Uterus (tissue), 4 donors: ENCODE measurements around the gene USP6. TPM values are rescaled to one million over a fixed set of nuclear protein-coding genes. Genes with fewer than 3 reads are reported as not detected.

Experiments
- DNase-seq, 2 donors: peaks; one replicate each; pipeline ENCODE4 v3.0.0-alpha.2; 2019 to 2020
- H3K27ac ChIP-seq, 2 donors: fragments of 200-600 bp; sonication (generic); 1 replicate in 1 of 2; 2 replicates in 1 of 2; pipeline ENCODE4 v1.5.1; 2016 to 2018
- H3K27me3 ChIP-seq, 2 donors: fragments of 200-600 bp; sonication (generic); one replicate each; pipeline ENCODE4 v1.5.1; 2018 to 2019; ENCODE audit warnings: control low read depth in 1 of 2
- H3K36me3 ChIP-seq, 2 donors: fragments of 200-600 bp; sonication (generic); one replicate each; pipeline ENCODE4 v1.5.1; 2019; ENCODE audit warnings: control low read depth in 1 of 2
- H3K4me1 ChIP-seq, 2 donors: fragments of 200-600 bp; sonication (generic); one replicate each; pipeline ENCODE4 v1.5.1; 2018 to 2019; ENCODE audit warnings: control low read depth in 1 of 2
- H3K4me3 ChIP-seq, 2 donors: fragments of 200-600 bp; sonication (generic); 1 replicate in 1 of 2; 2 replicates in 1 of 2; pipeline ENCODE4 v1.5.1; 2018 to 2019; ENCODE audit warnings: mild to moderate bottlenecking in 1 of 2
- H3K9me3 ChIP-seq, 2 donors: fragments of 200-600 bp; sonication (generic); one replicate each; pipeline ENCODE4 v1.5.1; 2019; ENCODE audit warnings: control low read depth in 1 of 2
- POLR2A ChIP-seq, 2 donors: fragments of 450-650 bp; IDR thresholded peaks; one replicate each; pipeline ENCODE4 v1.6.1; 2016; ENCODE audit warnings: antibody characterized with exemption in 2 of 2, mild to moderate bottlenecking in 1 of 2, moderate library complexity in 1 of 2
- intact Hi-C: fragments of 100-400 bp; cut with DNase I; formaldehyde crosslinking; loops from one replicate; pipeline ENCODE4 v1.15.1; 2023; ENCODE audit warnings: low total_unique reads
- total RNA-seq, 4 donors: library from RNA; depleted of rRNA in 3 of 4; stranded (reverse); fragments of >200 nt in 3 of 4; gene quantifications; one replicate each; pipeline versions ENCODE4 v1.1.0 to v1.2.4, GENCODE V29; 2014 to 2023
- TF ChIP-seq, protein P1 (sequence below), 4 experiments: fragments of 200-600 bp in 2 of 4; fragments of 450-650 bp in 2 of 4; sonication (generic) in 2 of 4; IDR thresholded peaks; one replicate each; pipeline ENCODE4 v1.5.1; 2016 to 2019; ENCODE audit warnings: antibody characterized with exemption in 4 of 4, mild to moderate bottlenecking in 2 of 4, moderate library complexity in 1 of 4
- donor health status: DM: yes; HTN: yes; CAD: no.

USP6 gene
- total RNA-seq, 4 donors from 2014 or later = 0.21 to 2.6 (median 0.97) TPM; not detected in 1

DNA sequence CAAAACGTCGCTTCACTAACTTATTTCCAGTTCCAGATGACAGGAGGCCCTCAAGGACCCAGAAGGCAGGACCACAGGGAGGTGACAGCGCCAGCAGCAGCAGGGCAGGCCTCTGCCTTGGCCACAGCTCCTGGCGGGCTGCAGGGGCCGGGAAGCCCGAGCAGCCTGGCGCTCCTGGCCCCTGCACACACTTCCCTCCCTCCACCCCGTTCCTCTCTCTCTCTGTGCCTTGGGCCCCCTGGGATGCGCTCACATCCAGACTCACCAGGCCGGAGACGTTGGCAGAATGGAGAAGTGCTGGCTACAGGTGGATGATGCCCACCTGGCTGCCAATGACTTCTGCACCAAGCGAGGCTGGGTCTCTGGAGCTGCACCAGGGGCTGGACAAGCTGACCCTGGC, 63.2 kb downstream of the USP6 start:
- Histone ChIP-seq H3K4me3 (no peak overlapping the region), H3K27me3 (no peaks in the 10 kb centered on the region), H3K4me1 (no peaks in the 10 kb centered on the region), H3K27ac (no peak overlapping the region), H3K9me3 (peaks cover 4 to 76% of the 10 kb centered on the region in 2 donors), H3K36me3 (no peaks in the 10 kb centered on the region)
- DNase-seq = no peak
- TF ChIP-seq, protein P1, sequence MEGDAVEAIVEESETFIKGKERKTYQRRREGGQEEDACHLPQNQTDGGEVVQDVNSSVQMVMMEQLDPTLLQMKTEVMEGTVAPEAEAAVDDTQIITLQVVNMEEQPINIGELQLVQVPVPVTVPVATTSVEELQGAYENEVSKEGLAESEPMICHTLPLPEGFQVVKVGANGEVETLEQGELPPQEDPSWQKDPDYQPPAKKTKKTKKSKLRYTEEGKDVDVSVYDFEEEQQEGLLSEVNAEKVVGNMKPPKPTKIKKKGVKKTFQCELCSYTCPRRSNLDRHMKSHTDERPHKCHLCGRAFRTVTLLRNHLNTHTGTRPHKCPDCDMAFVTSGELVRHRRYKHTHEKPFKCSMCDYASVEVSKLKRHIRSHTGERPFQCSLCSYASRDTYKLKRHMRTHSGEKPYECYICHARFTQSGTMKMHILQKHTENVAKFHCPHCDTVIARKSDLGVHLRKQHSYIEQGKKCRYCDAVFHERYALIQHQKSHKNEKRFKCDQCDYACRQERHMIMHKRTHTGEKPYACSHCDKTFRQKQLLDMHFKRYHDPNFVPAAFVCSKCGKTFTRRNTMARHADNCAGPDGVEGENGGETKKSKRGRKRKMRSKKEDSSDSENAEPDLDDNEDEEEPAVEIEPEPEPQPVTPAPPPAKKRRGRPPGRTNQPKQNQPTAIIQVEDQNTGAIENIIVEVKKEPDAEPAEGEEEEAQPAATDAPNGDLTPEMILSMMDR (IDR thresholded peaks at IDR 0.05) = no peak
- TF ChIP-seq POLR2A (IDR thresholded peaks at IDR 0.05) = no peak
- intact Hi-C loops = no loop called here

DNA sequence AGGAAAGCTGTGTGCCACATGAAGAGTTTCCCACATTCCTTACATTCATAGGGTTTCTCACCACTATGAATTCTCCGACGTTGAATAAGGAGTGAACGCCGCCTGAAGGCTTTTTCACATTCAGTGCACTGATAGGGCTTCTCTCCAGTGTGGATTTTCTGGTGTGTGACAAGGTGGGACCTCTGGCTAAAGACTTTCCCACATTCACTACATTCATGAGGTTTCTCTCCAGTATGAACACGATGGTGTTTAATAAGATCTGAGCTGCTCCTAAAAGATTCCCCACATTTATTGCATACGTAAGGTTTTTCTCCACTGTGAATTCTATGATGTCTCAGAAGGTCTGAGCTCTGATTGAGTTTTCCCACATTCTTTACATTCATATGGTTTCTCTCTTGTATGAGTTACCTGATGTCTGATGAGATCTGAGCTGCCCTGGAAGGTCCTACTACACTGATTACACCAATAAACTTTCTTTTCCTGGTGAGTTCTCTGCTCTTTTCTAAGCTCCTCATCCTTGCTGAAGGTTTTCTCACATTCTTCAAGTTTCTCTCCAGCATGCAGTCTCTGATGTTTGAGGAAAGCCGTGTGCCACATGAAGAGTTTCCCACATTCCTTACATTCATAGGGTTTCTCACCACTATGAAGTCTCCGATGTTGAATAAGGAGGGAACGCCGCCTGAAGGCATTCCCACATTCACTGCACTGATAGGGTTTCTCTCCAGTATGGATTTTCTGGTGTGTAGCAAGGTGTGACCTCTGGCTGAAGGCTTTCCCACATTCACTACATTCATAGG, 65.9 kb downstream of the USP6 start:
- Histone ChIP-seq H3K4me1 (no peaks in the 10 kb centered on the region), H3K27ac (no peak overlapping the region), H3K36me3 (no peaks in the 10 kb centered on the region), H3K4me3 (no peak overlapping the region), H3K27me3 (no peaks in the 10 kb centered on the region), H3K9me3 (peaks cover 4 to 91% of the 10 kb centered on the region in 2 donors)
- TF ChIP-seq, protein P1 (IDR thresholded peaks at IDR 0.05) = no peak
- intact Hi-C loops = no loop called here
- DNase-seq = no peak

DNA sequence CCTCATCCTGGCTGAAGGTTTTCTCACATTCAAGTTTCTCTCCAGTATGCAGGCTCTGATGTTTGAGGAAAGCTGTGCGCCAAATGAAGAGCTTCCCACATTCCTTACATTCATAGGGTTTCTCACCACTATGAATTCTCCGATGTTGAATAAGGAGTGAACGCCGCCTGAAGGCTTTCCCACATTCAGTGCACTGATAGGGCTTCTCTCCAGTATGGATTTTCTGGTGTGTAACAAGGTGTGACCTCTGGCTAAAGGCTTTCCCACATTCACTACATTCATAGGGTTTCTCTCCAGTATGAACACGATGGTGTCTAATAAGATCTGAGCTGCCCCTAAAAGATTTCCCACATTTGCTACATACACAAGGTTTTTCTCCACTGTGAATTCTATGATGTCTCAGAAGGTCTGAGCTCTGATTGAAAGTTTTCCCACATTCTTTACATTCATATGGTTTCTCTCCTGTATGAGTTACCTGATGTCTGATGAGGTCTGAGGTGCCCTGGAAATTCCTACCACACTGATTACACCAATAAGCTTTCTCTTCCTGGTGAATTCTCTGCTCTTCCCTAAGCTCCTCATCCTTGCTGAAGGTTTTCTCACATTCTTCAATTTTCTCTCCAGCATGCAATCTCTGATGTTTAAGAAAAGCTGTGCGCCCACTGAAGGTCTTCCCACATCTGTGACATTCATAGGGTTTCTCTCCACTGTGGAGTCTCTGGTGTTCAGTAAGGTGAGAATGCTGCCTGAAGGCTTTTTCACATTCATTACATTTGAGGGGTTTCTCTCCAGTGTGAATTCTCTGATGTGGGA, 67.0 kb downstream of the USP6 start:
- no peaks in the 10 kb centered on the region for H3K36me3 ChIP-seq

DNA sequence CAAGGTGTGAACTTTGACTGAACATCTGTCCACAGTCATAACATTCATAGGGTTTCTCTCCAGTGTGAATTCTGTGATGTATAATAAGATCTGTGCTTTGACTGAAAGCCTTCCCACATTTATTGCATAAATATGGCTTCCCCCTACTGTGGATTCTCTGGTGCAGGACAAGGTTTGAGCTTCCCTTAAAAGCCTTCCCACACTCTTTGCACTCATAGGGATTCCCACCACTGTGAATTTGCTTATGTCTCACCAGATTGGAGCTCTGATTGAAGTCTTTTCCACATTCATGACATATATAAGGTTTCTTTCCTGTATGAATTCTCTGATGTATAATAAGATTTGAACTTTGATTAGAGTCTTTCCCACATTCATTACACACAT, 67.6 kb downstream of the USP6 start:
- H3K27me3 ChIP-seq = no peaks in the 10 kb centered on the region
- no peaks in the 10 kb centered on the region for H3K4me1 ChIP-seq
- intact Hi-C loops = no loop called here
- no peak overlapping the region for H3K27ac ChIP-seq
- peaks cover 4 to 92% of the 10 kb centered on the region in 2 donors for H3K9me3 ChIP-seq
- DNase-seq = no peak
- no peak overlapping the region for H3K4me3 ChIP-seq
- TF ChIP-seq, protein P1 (IDR thresholded peaks at IDR 0.05) = no peak
- H3K36me3 ChIP-seq = no peaks in the 10 kb centered on the region

More for the DNA sequence above, 67.0 kb downstream of the USP6 start:
- no peaks in the 10 kb centered on the region for H3K4me1 ChIP-seq
- H3K4me3 ChIP-seq = no peak overlapping the region
- peaks cover 4 to 96% of the 10 kb centered on the region in 2 donors for H3K9me3 ChIP-seq
- TF ChIP-seq POLR2A (IDR thresholded peaks at IDR 0.05) = no peak
- no peaks in the 10 kb centered on the region for H3K27me3 ChIP-seq
- no peak for DNase-seq
- intact Hi-C loops = no loop called here
- no peak overlapping the region for H3K27ac ChIP-seq

DNA sequence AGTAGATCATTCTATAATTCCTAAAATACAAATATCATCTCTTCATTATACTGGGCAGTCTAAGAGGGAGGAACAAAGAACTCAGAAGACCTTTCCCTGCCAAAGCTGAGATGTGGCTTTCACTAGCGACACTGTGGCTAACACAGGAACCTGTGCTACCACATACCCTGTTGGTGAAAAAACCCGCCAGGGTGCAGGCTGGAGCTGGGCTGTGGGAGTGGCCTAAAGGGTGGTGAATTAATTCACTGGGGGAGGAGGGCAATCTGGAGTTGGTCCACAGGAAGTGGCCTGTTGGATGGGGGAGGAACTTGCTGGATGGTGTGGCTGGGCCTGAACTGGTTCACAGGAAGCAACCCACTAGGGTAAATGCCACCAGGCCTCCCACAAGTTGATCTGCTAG, 68.5 kb downstream of the USP6 start:
- no peak for TF ChIP-seq POLR2A (IDR thresholded peaks at IDR 0.05)
- TF ChIP-seq, protein P1 (IDR thresholded peaks at IDR 0.05) = no peak
- Histone ChIP-seq H3K27ac (no peak overlapping the region), H3K27me3 (no peaks in the 10 kb centered on the region), H3K36me3 (no peaks in the 10 kb centered on the region), H3K4me3 (no peak overlapping the region), H3K9me3 (peaks cover 4 to 88% of the 10 kb centered on the region in 2 donors), H3K4me1 (no peaks in the 10 kb centered on the region)
- intact Hi-C loops = no loop called here
- no peak for DNase-seq
